ENCODE measurements around the gene TAF1C. TPM values are rescaled to one million over a fixed set of nuclear protein-coding genes. Genes with fewer than 3 reads are reported as not detected.

TAF1C gene
- total and polyA plus RNA-seq, 2 donors from 2014 or later, result 24.7 to 64.7 TPM

DNA sequence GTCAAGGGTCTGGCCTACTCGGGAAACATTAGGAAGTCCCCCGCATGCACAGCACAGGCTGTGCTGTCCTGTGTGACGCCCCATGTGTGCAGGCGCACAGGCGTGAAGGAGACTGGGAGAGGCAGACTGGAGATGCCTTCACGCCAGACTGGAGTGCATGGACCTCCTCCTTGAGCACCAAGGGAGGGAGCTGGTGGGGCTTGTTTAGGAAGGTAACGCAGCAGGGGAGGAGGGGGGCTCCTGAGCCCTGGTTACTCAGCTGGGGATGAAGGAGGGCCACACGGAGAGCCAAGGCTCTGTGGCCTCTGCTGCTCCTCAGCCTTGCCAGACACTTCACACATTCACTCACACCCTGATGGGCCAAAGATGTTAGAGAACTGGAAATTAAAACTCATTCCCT lies 49.6 kb downstream of the TAF1C start:
- FAIRE-seq (no peak), DNase-seq (peak in 4 of 5 donors; percentile 63 to 75 (median 70))
- no peaks in the 10 kb centered on the region for H3K27me3 ChIP-seq (ENCODE audit: control insufficient read depth, insufficient read depth, low read length)
- no peaks in the 10 kb centered on the region for H3K36me3 ChIP-seq (ENCODE audit: control insufficient read depth in 2 of 3, insufficient read depth in 3 of 3, low read length in 3 of 3)
- peaks cover 4 to 9% (median 5%) of the 10 kb centered on the region in 3 donors for H3K4me1 ChIP-seq (ENCODE audit: control insufficient read depth in 2 of 3, insufficient read depth in 2 of 3, low read depth in 1 of 3, low read length in 3 of 3)
- H3K9me3 ChIP-seq (ENCODE audit: control insufficient read depth in 2 of 3, insufficient read depth in 1 of 3, low read length in 3 of 3), result no peaks in the 10 kb centered on the region
- H3K27ac ChIP-seq (ENCODE audit: low read depth in 2 of 2, low read length in 2 of 2), result no peak overlapping the region
- H3K4me3 ChIP-seq (ENCODE audit: low read length in 3 of 3), result no peak overlapping the region
- TF ChIP-seq, protein P1, sequence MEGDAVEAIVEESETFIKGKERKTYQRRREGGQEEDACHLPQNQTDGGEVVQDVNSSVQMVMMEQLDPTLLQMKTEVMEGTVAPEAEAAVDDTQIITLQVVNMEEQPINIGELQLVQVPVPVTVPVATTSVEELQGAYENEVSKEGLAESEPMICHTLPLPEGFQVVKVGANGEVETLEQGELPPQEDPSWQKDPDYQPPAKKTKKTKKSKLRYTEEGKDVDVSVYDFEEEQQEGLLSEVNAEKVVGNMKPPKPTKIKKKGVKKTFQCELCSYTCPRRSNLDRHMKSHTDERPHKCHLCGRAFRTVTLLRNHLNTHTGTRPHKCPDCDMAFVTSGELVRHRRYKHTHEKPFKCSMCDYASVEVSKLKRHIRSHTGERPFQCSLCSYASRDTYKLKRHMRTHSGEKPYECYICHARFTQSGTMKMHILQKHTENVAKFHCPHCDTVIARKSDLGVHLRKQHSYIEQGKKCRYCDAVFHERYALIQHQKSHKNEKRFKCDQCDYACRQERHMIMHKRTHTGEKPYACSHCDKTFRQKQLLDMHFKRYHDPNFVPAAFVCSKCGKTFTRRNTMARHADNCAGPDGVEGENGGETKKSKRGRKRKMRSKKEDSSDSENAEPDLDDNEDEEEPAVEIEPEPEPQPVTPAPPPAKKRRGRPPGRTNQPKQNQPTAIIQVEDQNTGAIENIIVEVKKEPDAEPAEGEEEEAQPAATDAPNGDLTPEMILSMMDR (IDR thresholded peaks at IDR 0.05; ENCODE audit: borderline replicate concordance, extremely low read depth, insufficient read depth), result no peak
- no peak overlapping the region for H3K9ac ChIP-seq (ENCODE audit: low read length in 3 of 3)
- intact Hi-C loops (cut with DNase I), result no loop called here

DNA sequence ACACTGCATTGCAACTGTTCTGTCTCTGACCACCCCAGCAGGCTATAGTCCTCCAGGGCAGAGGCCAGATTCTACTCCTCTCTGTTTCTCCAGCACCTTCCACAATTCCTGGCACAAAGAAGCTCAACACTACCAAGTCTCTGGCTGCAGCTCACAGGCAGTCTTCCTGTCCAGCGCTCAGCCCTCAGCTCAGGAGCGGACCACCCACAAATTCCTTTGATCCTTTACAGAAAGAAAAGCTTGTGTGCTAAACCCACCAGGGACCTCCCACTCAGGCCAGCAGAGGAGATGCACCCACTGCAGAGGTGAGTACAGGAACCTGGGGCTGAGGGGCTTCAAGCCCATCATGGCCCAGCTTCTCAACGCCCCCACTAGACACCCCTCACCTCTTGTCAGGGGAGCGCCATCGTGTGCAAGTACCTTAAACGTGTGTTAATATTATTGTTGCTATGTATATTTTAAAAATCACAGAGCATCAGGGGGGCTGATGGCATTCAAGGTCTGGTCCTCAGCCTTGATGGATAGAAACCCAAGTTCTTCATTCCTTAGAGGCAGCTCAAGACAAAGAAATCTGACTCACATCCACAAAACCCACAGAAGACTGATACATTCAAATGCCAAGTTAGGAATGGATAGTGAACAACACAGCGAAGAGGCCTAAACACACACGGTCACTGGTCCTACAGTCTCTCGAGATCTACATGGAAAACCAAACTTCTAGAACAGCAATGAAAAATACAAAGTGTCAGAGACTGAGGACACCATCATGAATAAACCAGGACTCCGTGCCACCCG lies 50.3 kb downstream of the TAF1C start:
- intact Hi-C loops (cut with DNase I), result no loop called here
- DNase-seq (no peak), FAIRE-seq (no peak)
- H3K4me1 ChIP-seq (ENCODE audit: control insufficient read depth in 2 of 3, insufficient read depth in 2 of 3, low read depth in 1 of 3, low read length in 3 of 3), result peaks cover 4 to 9% (median 5%) of the 10 kb centered on the region in 3 donors
- no peak overlapping the region for H3K9ac ChIP-seq (ENCODE audit: low read length in 3 of 3)
- H3K4me3 ChIP-seq (ENCODE audit: low read length in 3 of 3), result no peak overlapping the region
- H3K9me3 ChIP-seq (ENCODE audit: control insufficient read depth in 2 of 3, insufficient read depth in 1 of 3, low read length in 3 of 3), result no peaks in the 10 kb centered on the region
- H3K36me3 ChIP-seq (ENCODE audit: control insufficient read depth in 2 of 3, insufficient read depth in 3 of 3, low read length in 3 of 3), result no peaks in the 10 kb centered on the region
- H3K27ac ChIP-seq (ENCODE audit: low read depth in 2 of 2, low read length in 2 of 2), result no peak overlapping the region
- TF ChIP-seq, protein P1 (IDR thresholded peaks at IDR 0.05; ENCODE audit: borderline replicate concordance, extremely low read depth, insufficient read depth), result no peak
- no peaks in the 10 kb centered on the region for H3K27me3 ChIP-seq (ENCODE audit: control insufficient read depth, insufficient read depth, low read length)

DNA sequence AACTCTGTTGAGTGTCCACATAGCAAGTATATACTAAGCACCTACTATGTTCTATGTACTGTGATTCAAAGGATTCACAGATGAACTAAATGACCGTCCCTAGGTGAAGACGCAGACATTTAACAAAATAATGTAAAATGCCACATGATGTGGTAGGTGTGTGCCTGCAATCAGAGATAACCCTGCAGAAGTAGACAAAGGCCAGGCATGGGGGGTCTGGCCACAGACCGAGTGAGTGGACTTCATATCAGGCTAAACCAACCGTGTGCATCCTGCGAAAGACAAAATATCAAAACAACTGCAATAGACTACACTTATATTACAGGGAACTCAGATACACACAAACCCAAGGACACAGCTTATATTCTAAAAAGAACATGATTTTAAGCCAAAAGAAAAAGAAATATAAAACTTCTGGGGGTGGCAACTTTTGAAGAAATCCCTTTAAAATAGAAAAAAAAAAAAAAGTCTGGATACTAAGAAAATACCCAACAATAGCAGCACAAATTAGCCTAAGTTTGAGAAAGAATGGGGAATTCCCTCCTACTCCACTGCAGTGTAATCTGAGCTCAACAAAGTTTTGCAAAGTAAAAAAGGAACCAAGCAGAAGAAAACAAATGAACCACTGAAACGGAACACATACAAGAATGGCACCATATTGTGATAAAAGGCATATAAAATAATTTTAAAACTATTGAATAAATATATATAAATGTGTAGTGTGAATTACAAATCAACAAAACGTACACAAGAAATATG lies 54.2 kb downstream of the TAF1C start:
- FAIRE-seq (no peak), DNase-seq (peak in 1 of 5 donors; percentile 27)
- H3K27me3 ChIP-seq (ENCODE audit: control insufficient read depth, insufficient read depth, low read length), result no peaks in the 10 kb centered on the region
- no peaks in the 10 kb centered on the region for H3K4me1 ChIP-seq (ENCODE audit: control insufficient read depth in 2 of 3, insufficient read depth in 2 of 3, low read depth in 1 of 3, low read length in 3 of 3)
- no peak overlapping the region for H3K27ac ChIP-seq (ENCODE audit: low read depth in 2 of 2, low read length in 2 of 2)
- no peak overlapping the region for H3K4me3 ChIP-seq (ENCODE audit: low read length in 3 of 3)
- H3K36me3 ChIP-seq (ENCODE audit: control insufficient read depth in 2 of 3, insufficient read depth in 3 of 3, low read length in 3 of 3), result peaks cover 3 to 12% (median 5%) of the 10 kb centered on the region in 3 donors
- TF ChIP-seq, protein P1 (IDR thresholded peaks at IDR 0.05; ENCODE audit: borderline replicate concordance, extremely low read depth, insufficient read depth), result no peak
- intact Hi-C loops (cut with DNase I), result no loop called here
- H3K9ac ChIP-seq (ENCODE audit: low read length in 3 of 3), result no peak overlapping the region
- no peaks in the 10 kb centered on the region for H3K9me3 ChIP-seq (ENCODE audit: control insufficient read depth in 2 of 3, insufficient read depth in 1 of 3, low read length in 3 of 3)
